Lower lobe of right lung (tissue), 2 donors: ENCODE results near the gene SMPD1. TPM values are rescaled to one million over a fixed set of nuclear protein-coding genes. Genes with fewer than 3 reads are reported as not detected.
A peak's percentile ranks its signal among the peaks of the same experiment; 100 is the strongest.

Experiments used
- ATAC-seq, 2 donors: fragments of 200-7000 bp; cut with Tn5 transposase; one replicate each; pipeline ENCODE4 v1.9.1; 2020 to 2022; ENCODE audit warnings: mild to moderate bottlenecking in 2 of 2, moderate library complexity in 2 of 2
- DNase-seq: peaks from one replicate; pipeline ENCODE4 v3.0.0-alpha.2; 2020
- H3K27ac ChIP-seq: fragments of 200-600 bp; one replicate; pipeline ENCODE4 v1.8.0; 2022
- H3K27me3 ChIP-seq: fragments of 200-600 bp; one replicate; pipeline ENCODE4 v1.8.0; 2022; ENCODE audit warnings: low read depth
- H3K36me3 ChIP-seq: fragments of 200-600 bp; one replicate; pipeline ENCODE4 v1.8.0; 2022; ENCODE audit warnings: mild to moderate bottlenecking
- H3K4me1 ChIP-seq: fragments of 200-600 bp; one replicate; pipeline ENCODE4 v1.8.0; 2022
- H3K4me3 ChIP-seq: fragments of 200-600 bp; one replicate; pipeline ENCODE4 v1.8.0; 2022; ENCODE audit warnings: mild to moderate bottlenecking
- H3K9me3 ChIP-seq: fragments of 200-600 bp; one replicate; pipeline ENCODE4 v1.8.0; 2022
- CTCF ChIP-seq: fragments of 200-600 bp; IDR thresholded peaks from one replicate; pipeline ENCODE4 v1.8.0; 2022; ENCODE audit warnings: antibody characterized with exemption, mild to moderate bottlenecking
- intact Hi-C: fragments of 100-400 bp; cut with DNase I; formaldehyde crosslinking; loops from one replicate; pipeline ENCODE4 v1.11.0; 2022
- total RNA-seq: library from RNA; stranded (reverse); fragmentation: NEBNext Ultra II Directional; extraction: Animal tissue kit (Norgen Biotek cat#: 25700); gene quantifications from one replicate; pipeline ENCODE4 v1.2.1, GENCODE V29; 2021
- donor health status: DM: no; HTN: yes; CAD: no; lungs with severe emphysema.

Gene SMPD1
- total RNA-seq, 1 donor from 2014 or later, result 39.7 TPM

GRCh38 chr11:6400431-6401345 is 10.4 kb downstream of the SMPD1 start:
- H3K27me3 ChIP-seq, result no peaks in the 10 kb centered on the region
- H3K36me3 ChIP-seq, result peaks cover 33% of the 10 kb centered on the region
- no peak overlapping the region for H3K4me3 ChIP-seq
- no peak for DNase-seq
- TF ChIP-seq CTCF, result no peak
- ATAC-seq, result no peak
- intact Hi-C loops, result no loop called here
- H3K4me1 ChIP-seq, result peaks cover 12% of the 10 kb centered on the region
- no peaks in the 10 kb centered on the region for H3K9me3 ChIP-seq
- no peak overlapping the region for H3K27ac ChIP-seq

GRCh38 chr11:6401464-6401863 is 11.2 kb downstream of the SMPD1 start:
- peaks cover 12% of the 10 kb centered on the region for H3K4me1 ChIP-seq
- intact Hi-C loops, result no loop called here
- H3K27ac ChIP-seq, result no peak overlapping the region
- no peaks in the 10 kb centered on the region for H3K27me3 ChIP-seq
- no peak overlapping the region for H3K4me3 ChIP-seq
- no peak for TF ChIP-seq CTCF
- H3K36me3 ChIP-seq, result peaks cover 32% of the 10 kb centered on the region
- no peak for ATAC-seq
- H3K9me3 ChIP-seq, result no peaks in the 10 kb centered on the region
- no peak for DNase-seq

GRCh38 chr11:6402061-6402470 is 11.8 kb downstream of the SMPD1 start:
- no peak for ATAC-seq
- Histone ChIP-seq H3K27me3 (no peaks in the 10 kb centered on the region), H3K4me3 (no peak overlapping the region), H3K4me1 (peaks cover 8% of the 10 kb centered on the region), H3K36me3 (peaks cover 32% of the 10 kb centered on the region), H3K9me3 (no peaks in the 10 kb centered on the region), H3K27ac (no peak overlapping the region)
- TF ChIP-seq CTCF, result no peak
- DNase-seq, result no peak
- intact Hi-C loops, result no loop called here

- Histone ChIP-seq H3K27me3 (no peaks in the 10 kb centered on the region), H3K4me3 (no peak overlapping the region), H3K4me1 (peaks cover 3% of the 10 kb centered on the region), H3K9me3 (no peaks in the 10 kb centered on the region), H3K36me3 (peaks cover 32% of the 10 kb centered on the region), H3K27ac (no peak overlapping the region)
- ATAC-seq (peak in 1 of 2 donors; percentile 48), DNase-seq (no peak)
- intact Hi-C loops, result no loop called here
- TF ChIP-seq CTCF, result no peak
Measured at GRCh38 chr11:6402561-6402981, 12.3 kb downstream of the SMPD1 start.

- intact Hi-C loops, result no loop called here
- H3K9me3 ChIP-seq, result no peaks in the 10 kb centered on the region
- H3K27ac ChIP-seq, result no peak overlapping the region
- H3K4me3 ChIP-seq, result no peak overlapping the region
- no peak for DNase-seq
- no peaks in the 10 kb centered on the region for H3K27me3 ChIP-seq
- H3K36me3 ChIP-seq, result peaks cover 33% of the 10 kb centered on the region
- TF ChIP-seq CTCF, result no peak
- no peaks in the 10 kb centered on the region for H3K4me1 ChIP-seq
- no peak for ATAC-seq
Measured at GRCh38 chr11:6403539-6403938, 13.3 kb downstream of the SMPD1 start.
